ENCODE results near the gene TSPAN32. TPM values are rescaled to one million over a fixed set of nuclear protein-coding genes. Genes with fewer than 3 reads are reported as not detected.

Gene TSPAN32
- total and polyA plus RNA-seq, 12 donors: 2.3 to 47.5 (median 23.3) TPM

DNA sequence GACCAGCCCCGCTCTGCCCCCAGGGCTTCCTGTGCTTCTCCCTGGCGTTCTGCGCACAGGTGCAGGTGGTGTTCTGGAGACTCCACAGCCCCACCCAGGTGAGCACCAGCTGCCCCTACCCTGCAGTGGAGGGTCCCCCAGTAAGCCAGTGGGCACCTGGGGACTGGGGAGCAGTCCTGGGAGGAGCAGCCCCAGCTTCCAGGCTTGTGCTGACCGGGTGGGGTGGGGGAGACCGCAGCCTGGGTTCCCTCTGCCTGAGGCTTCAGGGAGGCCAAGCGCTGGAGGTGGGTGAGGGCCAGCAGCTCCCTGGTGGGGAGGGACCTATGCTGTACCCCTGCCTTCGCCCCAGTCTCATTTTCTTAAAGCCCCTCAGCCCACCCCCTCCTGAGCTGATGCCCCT lies 6.9 kb downstream of the TSPAN32 start:
- no peak for DNase-seq
- WGBS, 2 donors: 79 to 97% methylated on average over 7 of the region's 7 CpGs
- no peak overlapping the region for H3K27ac ChIP-seq
- ATAC-seq: no peak
- H3K36me3 ChIP-seq: no peaks in the 10 kb centered on the region
- intact Hi-C loops (cut with DNase I): loop anchor here (5.0 to 10.0 kb wide), 12 partner anchors 66 to 586 kb away; partner anchors contain the start of genes TSSC4 (in 3 of the 10), CD81 (in 2 of the 10) and CDKN1C (in 1 of the 10)
- peaks cover 20 to 63% (median 46%) of the 10 kb centered on the region in 9 donors for H3K4me1 ChIP-seq
- TF ChIP-seq, protein P1, sequence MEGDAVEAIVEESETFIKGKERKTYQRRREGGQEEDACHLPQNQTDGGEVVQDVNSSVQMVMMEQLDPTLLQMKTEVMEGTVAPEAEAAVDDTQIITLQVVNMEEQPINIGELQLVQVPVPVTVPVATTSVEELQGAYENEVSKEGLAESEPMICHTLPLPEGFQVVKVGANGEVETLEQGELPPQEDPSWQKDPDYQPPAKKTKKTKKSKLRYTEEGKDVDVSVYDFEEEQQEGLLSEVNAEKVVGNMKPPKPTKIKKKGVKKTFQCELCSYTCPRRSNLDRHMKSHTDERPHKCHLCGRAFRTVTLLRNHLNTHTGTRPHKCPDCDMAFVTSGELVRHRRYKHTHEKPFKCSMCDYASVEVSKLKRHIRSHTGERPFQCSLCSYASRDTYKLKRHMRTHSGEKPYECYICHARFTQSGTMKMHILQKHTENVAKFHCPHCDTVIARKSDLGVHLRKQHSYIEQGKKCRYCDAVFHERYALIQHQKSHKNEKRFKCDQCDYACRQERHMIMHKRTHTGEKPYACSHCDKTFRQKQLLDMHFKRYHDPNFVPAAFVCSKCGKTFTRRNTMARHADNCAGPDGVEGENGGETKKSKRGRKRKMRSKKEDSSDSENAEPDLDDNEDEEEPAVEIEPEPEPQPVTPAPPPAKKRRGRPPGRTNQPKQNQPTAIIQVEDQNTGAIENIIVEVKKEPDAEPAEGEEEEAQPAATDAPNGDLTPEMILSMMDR (IDR thresholded peaks at IDR 0.05): no peak
- H3K4me3 ChIP-seq: no peak overlapping the region
- H3K27me3 ChIP-seq: no peaks in the 10 kb centered on the region
- H3K9me3 ChIP-seq: no peaks in the 10 kb centered on the region

DNA sequence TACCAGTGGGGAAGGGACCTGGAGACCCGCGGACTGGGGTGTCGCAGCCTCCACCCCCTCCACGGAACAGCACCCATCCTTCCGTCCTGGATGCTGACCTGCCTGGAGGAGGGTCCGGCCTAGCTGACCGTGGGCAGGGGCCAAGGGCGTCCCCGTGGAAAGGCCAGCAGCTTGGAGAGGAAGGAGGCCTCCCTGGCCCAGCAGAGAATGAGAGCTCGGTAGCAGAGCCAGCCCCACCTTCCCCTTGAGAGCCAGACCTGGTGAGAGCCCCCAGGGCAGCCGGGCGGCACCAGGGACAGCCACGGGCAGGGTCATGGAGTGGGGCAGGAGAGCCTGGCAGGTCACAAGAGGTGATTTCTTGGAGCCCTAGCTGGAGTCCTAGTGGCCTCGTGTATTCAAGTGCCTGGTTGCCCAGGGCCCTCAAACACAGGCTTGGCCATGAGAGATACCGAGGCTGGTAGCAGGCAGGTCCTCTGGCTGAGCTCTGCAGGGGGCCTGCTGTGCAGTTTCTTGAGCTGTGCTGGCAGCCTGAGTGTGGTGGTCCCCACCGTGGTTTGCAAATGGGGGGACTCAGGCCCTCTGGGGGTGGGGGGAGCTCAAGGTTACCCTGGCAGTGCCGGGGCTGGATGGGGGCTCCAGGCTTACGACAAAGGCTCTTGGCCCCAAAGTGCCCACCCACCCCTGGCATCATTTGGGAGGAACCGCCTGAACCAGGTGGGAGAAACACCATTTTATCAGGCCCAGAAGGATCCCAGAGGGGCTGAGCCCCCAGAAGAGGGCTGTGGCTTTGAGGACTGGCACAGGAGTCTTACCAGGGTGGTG lies 7.6 kb downstream of the TSPAN32 start:
- H3K36me3 ChIP-seq: no peaks in the 10 kb centered on the region
- peaks cover 26 to 63% (median 46%) of the 10 kb centered on the region in 9 donors for H3K4me1 ChIP-seq
- intact Hi-C loops (cut with DNase I): loop anchor here (5.0 to 10.0 kb wide), 13 partner anchors 65 to 585 kb away; partner anchors contain the start of genes TSSC4 (in 4 of the 10), CD81 (in 3 of the 10) and CDKN1C (in 1 of the 10)
- DNase-seq: no peak
- no peaks in the 10 kb centered on the region for H3K27me3 ChIP-seq
- no peak overlapping the region for H3K27ac ChIP-seq
- TF ChIP-seq, protein P1 (IDR thresholded peaks at IDR 0.05): no peak
- no peak overlapping the region for H3K4me3 ChIP-seq
- 74 to 83% methylated on average over 19 of the region's 19 CpGs for WGBS, 2 donors
- no peaks in the 10 kb centered on the region for H3K9me3 ChIP-seq
- ATAC-seq: no peak

DNA sequence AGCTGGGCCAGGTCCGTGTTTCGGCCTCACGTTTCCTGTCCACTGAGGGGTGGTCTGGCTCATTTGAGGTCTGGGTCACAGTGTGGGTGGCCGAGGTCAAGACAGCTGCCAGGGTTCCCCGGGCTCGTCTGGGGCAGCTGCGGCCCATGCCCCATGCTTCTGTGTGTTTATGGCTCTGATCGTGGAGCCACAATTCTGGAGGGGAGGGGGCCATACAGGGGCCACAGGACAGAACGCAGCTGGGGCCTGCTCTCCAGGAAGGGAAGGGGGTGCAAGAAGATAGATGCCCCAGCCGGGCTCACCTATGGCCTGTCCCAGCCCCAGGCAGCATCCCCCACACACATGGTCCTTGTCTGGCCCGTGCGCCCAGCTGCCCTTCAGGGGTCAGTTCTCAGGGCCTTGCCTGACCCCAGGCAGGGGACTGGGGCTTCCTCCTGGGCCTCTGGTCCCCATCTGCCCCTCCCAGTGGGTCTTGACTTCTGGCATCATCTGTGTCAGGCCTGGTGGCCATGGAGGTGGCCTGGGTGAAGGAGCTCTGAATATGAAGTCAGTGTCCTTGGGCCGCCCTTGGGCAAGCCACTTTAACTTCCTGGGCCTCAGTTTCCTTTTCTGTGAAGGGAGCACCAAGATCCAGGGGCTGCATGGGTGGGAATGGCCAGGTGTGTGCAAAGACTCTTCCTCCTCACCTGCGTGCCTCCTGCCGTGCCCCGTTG lies 8.4 kb downstream of the TSPAN32 start:
- ATAC-seq: no peak
- DNase-seq: no peak
- H3K27me3 ChIP-seq: no peaks in the 10 kb centered on the region
- peaks cover 26 to 62% (median 45%) of the 10 kb centered on the region in 9 donors for H3K4me1 ChIP-seq
- intact Hi-C loops (cut with DNase I): loop anchor here in 3 of 10 donors (5.0 kb wide), 3 partner anchors 67 to 92 kb away; partner anchors contain the start of genes CD81 (in 1 of the 3) and TSSC4 (in 1 of the 3)
- H3K36me3 ChIP-seq: no peaks in the 10 kb centered on the region
- TF ChIP-seq, protein P1 (IDR thresholded peaks at IDR 0.05): no peak
- H3K27ac ChIP-seq: no peak overlapping the region
- WGBS, 2 donors: 82 to 86% methylated on average over 16 of the region's 16 CpGs
- no peaks in the 10 kb centered on the region for H3K9me3 ChIP-seq
- no peak overlapping the region for H3K4me3 ChIP-seq

DNA sequence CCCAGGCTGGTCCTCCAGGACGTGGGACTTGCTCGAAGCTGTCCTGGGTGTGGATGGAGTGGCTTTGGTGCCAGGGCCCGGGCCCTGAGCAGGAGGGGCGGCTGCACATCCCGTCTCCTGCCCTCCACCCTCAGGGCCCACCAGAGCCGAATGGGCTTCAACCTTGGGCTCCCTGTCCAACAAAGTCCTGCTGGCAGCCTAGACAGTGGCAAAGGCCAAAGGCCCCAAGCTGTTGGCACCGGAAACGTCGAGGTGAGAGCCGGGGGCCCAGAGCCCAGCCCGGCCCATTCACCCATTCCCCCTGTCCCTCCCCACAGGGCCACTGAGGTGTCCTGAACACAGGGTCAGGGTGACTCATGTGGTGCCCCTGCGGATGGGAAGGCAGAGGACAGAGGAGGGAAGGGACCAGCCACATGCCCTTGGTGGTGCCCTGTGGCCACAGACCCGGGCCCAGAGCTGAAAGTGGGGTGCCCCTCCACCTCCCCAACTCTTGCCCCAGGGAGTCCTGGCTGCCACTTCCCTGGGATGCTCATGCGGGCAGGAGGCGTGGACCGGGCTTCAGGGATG lies 9.1 kb downstream of the TSPAN32 start:
- ATAC-seq (no peak), DNase-seq (no peak)
- no peaks in the 10 kb centered on the region for H3K36me3 ChIP-seq
- intact Hi-C loops (cut with DNase I): loop anchor here in 3 of 10 donors (5.0 kb wide), 3 partner anchors 66 to 91 kb away; partner anchors contain the start of genes CD81 (in 1 of the 3) and TSSC4 (in 1 of the 3)
- TF ChIP-seq, protein P1 (IDR thresholded peaks at IDR 0.05): no peak
- WGBS, 2 donors: 81 to 91% methylated on average over 16 of the region's 16 CpGs
- H3K4me3 ChIP-seq: no peak overlapping the region
- H3K27ac ChIP-seq: peak overlapping the region in 1 of 10 donors; percentile 83
- no peaks in the 10 kb centered on the region for H3K9me3 ChIP-seq
- peaks cover 23 to 62% (median 43%) of the 10 kb centered on the region in 9 donors for H3K4me1 ChIP-seq
- H3K27me3 ChIP-seq: no peaks in the 10 kb centered on the region
